GM21786 (cell line): ENCODE data around the gene XIRP2.
"Not testable (repeated sequence)": the region's sequence is repeated elsewhere in the genome, so short reads cannot be mapped to it uniquely, and the experiment has no call there.

Source experiments
- ATAC-seq: cut with Tn5 transposase; IDR thresholded peaks from one replicate; pipeline ENCODE4 v1.9.1; 2021; ENCODE audit not compliant: unreplicated experiment

Gene XIRP2

DNA sequence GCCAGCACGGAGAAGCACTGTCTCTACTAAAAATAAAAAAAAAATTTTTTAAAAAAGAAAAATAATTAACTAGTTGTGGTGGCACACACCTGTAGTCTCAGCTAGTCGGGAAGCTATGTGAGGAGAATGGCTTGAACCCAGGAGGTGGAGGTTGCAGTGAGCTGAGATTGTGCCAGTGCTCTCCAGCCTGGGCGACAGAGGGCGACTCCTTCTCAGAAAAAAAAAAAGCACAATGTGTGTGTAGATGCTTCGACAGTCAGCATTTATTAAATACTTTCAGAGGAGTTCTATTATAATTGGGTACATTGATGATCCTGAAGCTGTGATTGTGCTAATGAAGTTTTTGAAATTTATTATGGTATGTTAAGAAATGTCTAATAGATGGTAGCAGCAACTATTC lies 46.5 kb downstream of the XIRP2 start:
- ATAC-seq = no peak

DNA sequence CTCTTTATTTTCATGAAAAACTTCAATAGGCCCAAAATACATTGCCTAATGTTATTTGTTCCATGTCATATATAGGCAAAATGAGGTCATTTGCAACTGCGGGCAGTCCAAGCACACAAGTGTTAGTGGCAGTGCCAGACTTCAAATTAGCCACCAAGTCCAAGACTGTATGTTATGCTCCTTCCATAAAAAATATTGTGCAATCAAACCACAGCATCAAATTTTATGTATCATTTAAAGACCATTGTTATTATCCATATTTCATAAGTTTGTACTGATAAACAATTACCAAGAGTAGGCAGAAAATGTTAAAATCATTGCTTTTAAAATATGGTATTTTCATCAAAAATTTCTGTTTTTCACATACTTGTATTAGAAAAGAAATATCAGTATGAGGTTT lies 54.1 kb downstream of the XIRP2 start:
- no peak for ATAC-seq

DNA sequence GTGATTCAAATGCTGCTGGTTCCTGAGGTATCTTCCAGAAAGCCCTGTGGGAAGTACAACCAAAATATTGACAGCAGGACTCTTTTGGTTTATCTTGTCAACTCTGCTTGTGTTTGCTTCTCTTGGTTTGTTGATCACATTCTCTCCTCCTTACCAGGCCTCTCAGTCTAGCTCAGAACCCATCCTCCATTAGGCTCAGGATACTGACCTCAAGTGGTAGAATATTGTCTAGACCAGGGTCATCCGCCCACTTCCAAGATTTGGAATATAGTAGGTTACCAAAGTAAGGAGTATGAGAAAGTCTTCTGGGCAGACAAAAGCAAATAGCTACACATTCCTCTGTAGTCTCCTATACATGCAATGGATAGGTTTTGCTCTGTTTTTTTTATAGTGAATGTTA lies 56.6 kb downstream of the XIRP2 start:
- no peak for ATAC-seq

DNA sequence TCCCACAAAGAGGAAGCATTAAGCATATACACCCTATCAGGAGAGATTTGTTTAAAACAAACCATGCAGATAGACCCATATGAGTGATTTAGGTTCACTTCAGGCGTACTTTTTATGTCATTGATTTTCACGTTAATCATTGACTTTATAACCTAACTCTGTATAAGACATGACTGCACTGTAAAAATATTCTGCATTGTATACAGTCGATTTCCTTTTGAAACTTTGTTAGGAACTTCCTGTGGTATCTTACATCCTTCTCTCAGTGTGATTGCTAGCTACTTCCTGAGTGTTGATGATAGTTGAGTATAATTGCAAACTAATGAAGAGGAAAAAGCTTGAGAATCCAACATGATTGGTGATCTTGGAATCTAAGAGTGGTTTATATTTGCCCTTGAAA lies 69.4 kb downstream of the XIRP2 start:
- no peak for ATAC-seq

GRCh38 chr2:166958986-166959481 lies 70.8 kb downstream of the XIRP2 start:
- ATAC-seq = no peak

GRCh38 chr2:166959556-166959955 lies 71.3 kb downstream of the XIRP2 start:
- ATAC-seq = no peak

GRCh38 chr2:166960702-166961270 lies 72.5 kb downstream of the XIRP2 start:
- no peak for ATAC-seq

- no peak for ATAC-seq
Measured at GRCh38 chr2:166961933-166962332, 73.7 kb downstream of the XIRP2 start.

DNA sequence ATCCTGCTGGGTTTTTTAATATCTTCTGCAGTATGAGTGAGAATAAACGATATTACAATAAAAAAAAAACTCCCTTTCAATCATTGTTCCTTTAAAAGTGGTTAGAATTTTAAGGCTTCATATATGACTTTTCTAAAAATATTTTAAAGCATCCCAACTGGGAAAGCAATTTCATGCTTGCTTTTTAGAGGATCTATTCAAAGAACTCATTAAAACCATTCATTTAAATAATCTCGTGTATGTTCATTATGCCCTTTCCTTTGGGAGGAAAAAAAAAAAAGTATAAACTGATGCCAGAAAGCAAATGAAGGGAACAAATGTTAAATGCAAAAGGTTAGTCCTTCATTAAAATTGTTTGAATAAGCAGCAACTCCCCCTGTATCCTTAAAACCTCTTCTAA lies 81.2 kb downstream of the XIRP2 start:
- ATAC-seq = no peak

GRCh38 chr2:166972002-166972401 lies 83.7 kb downstream of the XIRP2 start:
- ATAC-seq = no peak

- no peak for ATAC-seq
Measured at GRCh38 chr2:166972418-166972817, 84.1 kb downstream of the XIRP2 start.

- no peak for ATAC-seq
Measured at GRCh38 chr2:166984188-166984587, 95.9 kb downstream of the XIRP2 start.

GRCh38 chr2:166984797-166985196 lies 96.5 kb downstream of the XIRP2 start:
- ATAC-seq = no peak

GRCh38 chr2:166994588-166995336 lies 106.5 kb downstream of the XIRP2 start:
- no peak for ATAC-seq

DNA sequence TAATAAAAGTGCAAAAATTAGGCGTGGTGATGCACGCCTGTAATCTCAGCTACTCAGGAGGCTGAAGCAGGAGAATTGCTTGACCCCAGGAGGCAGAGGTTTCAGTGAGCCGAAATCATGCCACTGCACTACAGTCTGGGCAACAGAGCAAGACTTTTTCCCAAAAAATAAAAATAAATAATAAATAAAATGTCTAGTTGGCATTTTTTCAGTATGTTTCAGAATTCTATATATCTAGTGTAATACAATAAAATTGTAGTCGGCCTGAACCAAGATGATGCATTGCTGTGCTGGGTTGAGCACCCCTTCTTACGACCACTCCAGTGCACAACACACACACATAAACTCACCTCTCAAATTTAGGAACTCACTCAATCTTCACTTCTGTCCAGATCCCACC lies 108.2 kb downstream of the XIRP2 start:
- ATAC-seq = no peak

DNA sequence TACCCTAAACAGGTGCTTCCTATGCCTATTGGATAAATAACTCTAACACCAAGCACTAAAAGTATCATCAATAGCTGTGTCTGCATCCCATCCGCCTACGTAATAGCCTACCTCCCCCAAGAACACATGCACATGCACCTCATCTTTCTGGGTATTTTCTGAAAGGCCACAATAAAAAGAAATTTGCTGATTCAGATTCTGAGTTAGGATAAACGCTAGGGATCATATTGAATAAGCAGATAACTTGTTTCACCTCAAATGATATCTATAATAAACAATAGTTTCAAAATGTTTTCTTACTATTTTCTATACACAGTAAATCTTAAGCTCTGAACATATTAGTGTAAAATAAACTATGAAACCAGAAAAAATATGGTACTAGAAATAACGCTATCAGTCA lies 112.9 kb downstream of the XIRP2 start:
- ATAC-seq = no peak

GRCh38 chr2:167005096-167005495 lies 116.8 kb downstream of the XIRP2 start:
- ATAC-seq = no peak

DNA sequence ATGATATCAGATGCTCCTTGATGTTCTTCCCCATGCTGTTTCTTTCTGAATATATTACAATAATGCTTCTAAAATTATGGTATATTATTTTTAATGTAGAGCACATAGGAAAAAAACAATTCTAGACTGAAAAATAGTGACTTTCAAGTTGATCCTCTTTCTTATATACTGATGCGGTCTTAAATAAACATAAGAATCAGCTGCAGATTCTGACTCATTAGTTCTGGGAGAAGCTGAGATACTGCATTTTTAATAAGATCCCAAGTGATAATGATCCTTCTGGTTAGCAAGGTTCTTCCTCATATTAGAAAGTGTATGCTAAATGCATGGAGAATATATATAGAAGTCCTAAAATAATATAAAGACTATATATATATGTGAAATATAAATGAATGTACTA lies 124.9 kb downstream of the XIRP2 start:
- ATAC-seq = no peak

DNA sequence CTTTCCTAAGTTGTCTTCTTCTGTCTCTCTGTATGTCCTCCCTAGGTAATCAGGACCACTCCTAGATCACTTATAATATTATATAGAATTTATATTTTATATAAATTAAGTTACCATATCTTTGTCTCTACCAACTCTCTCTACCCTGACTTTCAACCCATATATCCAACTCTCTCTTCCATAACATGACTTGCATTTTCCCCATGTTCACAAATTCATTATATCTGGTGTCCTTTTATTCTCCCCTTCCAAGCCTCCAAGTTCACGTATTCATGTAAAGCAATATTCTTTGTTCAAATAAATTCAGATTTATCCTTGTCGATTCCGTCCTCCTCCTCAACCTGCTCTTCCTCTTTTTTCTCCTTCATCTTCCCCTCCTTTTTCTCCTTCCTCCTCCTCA lies 127.5 kb downstream of the XIRP2 start:
- ATAC-seq = no peak

- no peak for ATAC-seq
Measured at GRCh38 chr2:167017021-167017420, 128.7 kb downstream of the XIRP2 start.

DNA sequence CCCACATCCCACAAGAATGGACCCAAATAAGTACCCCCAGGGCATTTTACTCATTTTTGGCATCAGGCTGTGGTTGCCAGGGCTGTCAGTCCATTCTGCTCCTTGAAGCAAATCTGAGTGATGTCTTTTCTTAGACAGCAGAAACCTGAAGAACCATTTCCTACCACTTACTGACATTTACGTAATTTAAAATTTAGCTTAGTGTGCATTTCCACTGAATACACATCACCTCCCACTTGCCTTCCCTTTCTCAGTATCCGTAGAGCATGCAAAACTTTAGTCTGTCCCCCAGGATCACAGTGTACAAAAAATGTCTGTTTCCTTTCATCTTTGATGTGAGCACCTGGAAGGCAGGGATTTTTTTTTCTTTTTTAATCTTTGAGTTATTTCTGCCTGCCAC lies 130.3 kb downstream of the XIRP2 start:
- no peak for ATAC-seq

- no peak for ATAC-seq
Measured at GRCh38 chr2:167028503-167028902, 140.2 kb downstream of the XIRP2 start.

- ATAC-seq = not testable (repeated sequence)
Measured at GRCh38 chr2:167034976-167035375, 146.7 kb downstream of the XIRP2 start.
